HG02973 (cell line): ENCODE results near the gene PNMA5.

Source experiments
- ATAC-seq: cut with Tn5 transposase; IDR thresholded peaks from one replicate; pipeline ENCODE4 v1.9.1; 2021; ENCODE audit warnings: moderate library complexity; ENCODE audit not compliant: unreplicated experiment

PNMA5 gene

DNA sequence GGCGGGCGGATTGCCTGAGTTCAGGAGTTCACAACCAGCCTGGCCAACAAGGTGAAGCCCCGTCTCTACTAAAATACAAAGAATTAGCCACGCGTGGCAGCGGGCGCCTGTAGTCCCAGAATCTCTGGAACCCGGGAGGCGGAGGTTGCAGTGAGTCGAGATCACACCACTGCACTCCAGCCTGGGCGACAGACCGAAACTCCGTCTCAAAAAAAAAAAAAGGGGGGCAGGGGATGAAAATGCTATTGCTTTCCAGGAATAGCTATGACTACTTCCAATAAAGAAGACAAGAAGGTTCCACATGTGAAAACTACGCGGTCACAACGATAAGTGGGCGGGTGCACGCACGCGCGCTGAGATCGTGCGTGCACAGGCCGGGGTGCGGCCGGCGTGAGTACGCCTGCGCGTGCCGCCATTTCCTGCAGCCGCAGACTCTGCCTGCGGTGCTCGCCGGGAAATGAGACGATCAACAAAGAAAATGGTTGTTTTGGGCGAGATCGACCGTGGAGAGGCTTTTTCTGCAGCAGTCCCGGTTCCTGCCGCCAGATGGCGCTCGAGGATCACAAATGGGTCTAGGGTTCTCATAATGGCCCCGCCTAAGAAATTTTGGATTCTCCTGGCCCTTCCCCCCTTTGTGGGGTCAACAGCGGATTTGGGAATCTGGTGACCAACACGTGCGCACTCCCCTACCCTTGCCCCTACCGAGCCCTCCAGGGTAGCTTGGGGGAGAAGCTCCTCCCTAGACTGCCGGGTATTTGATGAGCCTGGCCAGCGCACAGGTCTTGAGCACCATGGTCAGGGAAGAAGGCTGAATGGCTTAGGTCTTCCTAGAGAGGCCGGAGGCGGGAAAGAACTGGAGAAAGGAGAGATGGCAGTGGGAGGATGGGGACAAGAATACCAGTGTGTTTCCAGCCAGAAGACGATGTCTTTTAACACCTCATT, 35.1 kb downstream of the PNMA5 start:
- ATAC-seq, result peak; percentile 86

DNA sequence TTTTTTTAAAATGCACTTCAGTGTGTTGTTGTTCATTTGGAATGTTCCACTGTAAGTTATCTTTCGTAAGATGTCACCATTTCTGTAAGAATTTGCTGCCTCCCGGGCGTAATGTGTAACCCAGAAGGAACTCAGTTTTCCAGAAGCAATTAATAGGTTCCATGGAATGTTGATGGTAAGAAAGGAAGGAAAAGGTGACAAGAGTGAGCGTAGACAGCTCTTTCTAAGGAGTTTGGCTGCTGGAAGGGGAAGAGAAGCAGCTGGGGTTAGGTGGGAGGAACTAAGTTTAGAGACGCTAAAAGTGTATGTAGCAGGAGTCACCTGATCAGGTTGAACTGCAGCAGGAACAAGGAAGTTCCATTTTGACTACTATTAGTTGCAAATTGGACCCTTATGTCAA, 35.9 kb downstream of the PNMA5 start:
- ATAC-seq, result peak; percentile 38

DNA sequence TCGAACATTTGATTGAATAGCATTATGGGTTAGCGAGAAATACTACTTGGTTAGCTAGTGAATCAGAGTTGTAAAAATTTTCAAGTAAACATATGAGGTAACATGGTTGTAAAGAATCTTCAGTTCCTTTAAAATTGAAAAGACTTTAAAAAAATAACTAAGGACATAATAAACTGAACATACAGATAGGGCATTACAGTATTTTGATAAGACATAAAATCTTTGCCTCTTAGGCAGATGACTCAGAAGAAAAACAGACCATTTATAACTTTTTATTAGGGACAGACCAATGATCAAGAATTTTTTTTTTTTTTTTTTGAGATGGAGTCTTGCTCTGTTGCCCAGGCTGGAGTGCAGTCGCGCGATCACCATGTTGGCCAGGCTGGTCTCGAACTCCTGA, 43.1 kb downstream of the PNMA5 start:
- ATAC-seq, result no peak

GRCh38 chrX:152949114-152949513, 44.8 kb downstream of the PNMA5 start:
- no peak for ATAC-seq

DNA sequence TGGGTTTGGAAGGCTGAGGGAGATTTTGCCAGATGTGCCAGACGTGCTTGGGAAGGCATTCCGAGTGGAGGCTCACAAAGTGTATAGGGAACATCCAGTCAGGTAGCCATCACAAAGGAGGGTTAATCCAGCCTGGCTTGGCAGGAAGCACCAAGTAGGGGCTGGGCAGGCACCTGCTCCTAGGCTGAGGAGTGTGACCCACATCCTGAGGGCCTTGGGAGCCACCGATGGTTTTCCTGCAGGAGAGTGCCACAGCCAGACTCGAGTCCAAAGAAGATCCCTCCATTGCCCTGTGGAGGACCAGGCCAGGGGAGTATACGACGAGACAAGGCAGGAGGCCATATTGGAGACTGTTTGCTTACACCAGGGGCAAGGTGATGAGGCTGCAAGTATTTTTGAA, 47.2 kb downstream of the PNMA5 start:
- no peak for ATAC-seq

- no peak for ATAC-seq
Observed at GRCh38 chrX:152945021-152945979, 48.6 kb downstream of the PNMA5 start.

GRCh38 chrX:152943826-152944225, 50.1 kb downstream of the PNMA5 start:
- ATAC-seq, result no peak

DNA sequence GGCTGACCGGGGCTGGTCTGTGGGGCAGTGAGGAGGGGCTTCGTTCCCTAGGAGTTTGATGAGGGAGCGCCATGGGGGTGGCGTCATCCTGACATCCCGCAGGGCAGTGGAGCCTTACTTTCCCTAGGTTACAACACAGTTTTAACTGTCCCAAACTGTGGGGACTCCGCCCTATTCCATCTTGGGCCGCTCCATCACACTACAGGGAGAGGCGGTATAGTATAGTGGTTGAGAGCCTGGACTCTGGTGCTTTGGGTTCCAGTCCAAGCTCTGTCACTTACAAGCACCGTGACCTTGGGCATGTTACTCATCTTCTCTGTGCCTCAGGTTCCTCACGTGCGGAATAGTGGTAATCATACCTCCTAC, 51.9 kb downstream of the PNMA5 start:
- no peak for ATAC-seq

DNA sequence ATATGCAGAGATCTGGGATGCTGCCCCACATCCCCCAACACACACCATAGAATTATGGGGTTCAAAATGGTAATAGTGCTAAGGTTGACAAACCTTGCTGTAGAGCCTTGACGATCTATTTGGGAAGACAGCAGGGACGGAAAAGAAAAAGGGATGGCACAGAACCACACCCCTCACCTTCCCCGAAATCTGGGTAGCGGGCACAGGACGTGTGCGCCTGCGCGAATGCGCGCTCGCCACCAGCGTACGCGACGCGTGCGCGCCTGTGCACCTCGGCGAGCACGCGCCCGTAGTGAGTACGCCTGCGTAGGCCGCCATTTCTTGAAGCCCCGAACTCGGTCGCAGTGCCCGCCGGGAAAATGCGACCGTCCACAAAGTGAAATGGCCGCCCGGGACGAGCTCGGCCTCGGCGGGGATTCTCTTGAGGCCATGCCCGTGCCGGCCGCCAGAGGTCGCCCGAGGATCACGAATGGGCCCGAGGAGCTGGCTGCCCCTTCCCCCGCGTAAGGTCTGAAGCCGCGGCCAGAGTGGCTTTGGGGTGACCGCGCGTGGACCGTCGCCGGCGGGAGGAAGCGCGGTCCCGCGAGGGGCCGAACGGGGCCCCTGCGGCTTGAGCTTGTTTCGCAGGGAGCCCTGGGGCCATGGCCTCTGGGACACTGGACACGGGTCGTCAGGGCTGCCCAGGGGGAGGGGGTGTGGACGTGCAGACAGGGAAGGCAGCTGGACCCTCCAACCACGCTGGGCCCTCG, 52.4 kb downstream of the PNMA5 start:
- ATAC-seq, result peak; percentile 90
